Suprapubic skin (tissue), 3 donors: Measurements from ENCODE around the gene LMOD3.

Experiments
- CTCF ChIP-seq, 2 donors: fragments of 200-600 bp in 1 of 2; fragments of 450-650 bp in 1 of 2; sonication (generic) in 1 of 2; IDR thresholded peaks; one replicate each; pipeline ENCODE4 v1.5.1; 2016 to 2019; ENCODE audit warnings: antibody characterized with exemption in 2 of 2, mild to moderate bottlenecking in 1 of 2, moderate library complexity in 1 of 2
- EP300 ChIP-seq: sonication (generic); formaldehyde crosslinking; IDR thresholded peaks from one replicate; pipeline ENCODE4 v1.6.1; 2017; ENCODE audit warnings: antibody characterized with exemption

GRCh38 chr3:69082361-69082760 lies 40.0 kb downstream of the LMOD3 start:
- TF ChIP-seq CTCF (IDR thresholded peaks at IDR 0.05): no peak
- TF ChIP-seq EP300: no peak
